Tibial nerve (tissue), 4 donors: ENCODE results near the gene BNIP1. TPM values are rescaled to one million over a fixed set of nuclear protein-coding genes. Genes with fewer than 3 reads are reported as not detected.

Experiments used
- DNase-seq, 2 donors: peaks; one replicate each; pipeline ENCODE4 v3.0.0-alpha.2; 2019; ENCODE audit warnings: low spot score in 2 of 2
- H3K27ac ChIP-seq, 4 donors: fragments of 200-600 bp; sonication (generic) in 3 of 4; one replicate each; pipeline ENCODE4 v1.5.1; 2017 to 2019; ENCODE audit warnings: mild to moderate bottlenecking in 1 of 4
- H3K27me3 ChIP-seq, 2 donors: fragments of 200-600 bp; sonication (generic) in 1 of 2; one replicate each; pipeline versions ENCODE4 v1.5.1 to v1.6.0; 2017 to 2019
- H3K36me3 ChIP-seq, 3 donors: fragments of 200-600 bp; sonication (generic); one replicate each; pipeline ENCODE4 v1.5.1; 2018 to 2019
- H3K4me1 ChIP-seq, 4 donors: fragments of 200-600 bp; sonication (generic) in 3 of 4; one replicate each; pipeline ENCODE4 v1.5.1; 2017 to 2019
- H3K4me3 ChIP-seq, 4 donors: fragments of 200-600 bp; sonication (generic) in 3 of 4; one replicate each; pipeline ENCODE4 v1.5.1; 2017 to 2019; ENCODE audit warnings: mild to moderate bottlenecking in 1 of 4, moderate library complexity in 1 of 4
- H3K9me3 ChIP-seq, 4 donors: fragments of 200-600 bp; sonication (generic) in 3 of 4; one replicate each; pipeline ENCODE4 v1.5.1; 2017 to 2019
- EP300 ChIP-seq, 2 donors: sonication (generic); formaldehyde crosslinking; IDR thresholded peaks; one replicate each; pipeline ENCODE4 v1.6.1; 2017; ENCODE audit warnings: antibody characterized with exemption in 2 of 2, mild to moderate bottlenecking in 1 of 2
- POLR2A ChIP-seq, 2 donors: fragments of 450-650 bp; IDR thresholded peaks; one replicate each; pipeline ENCODE4 v1.6.1; 2017; ENCODE audit warnings: antibody characterized with exemption in 2 of 2, mild to moderate bottlenecking in 2 of 2, moderate library complexity in 2 of 2
- WGBS, 2 donors: methylation state at CpG; one replicate each; pipeline ENCODE4 v1.1.5; 2018; 5-methylcytosine and 5-hydroxymethylcytosine counted together
- total RNA-seq, 4 donors: library from RNA; depleted of rRNA; stranded (reverse); fragments of >200 nt; gene quantifications; one replicate each; pipeline ENCODE4 v1.1.0, GENCODE V29; 2016
- TF ChIP-seq, protein P1 (sequence below), 5 experiments: fragments of 200-600 bp in 3 of 5; fragments of 450-650 bp in 2 of 5; sonication (generic) in 3 of 5; IDR thresholded peaks; one replicate each; pipeline ENCODE4 v1.5.1; 2016 to 2019; ENCODE audit warnings: antibody characterized with exemption in 5 of 5, mild to moderate bottlenecking in 3 of 5, moderate library complexity in 2 of 5

The BNIP1 gene
- total RNA-seq, 4 donors from 2014 or later = 2.2 to 15.6 (median 10.0) TPM

DNA sequence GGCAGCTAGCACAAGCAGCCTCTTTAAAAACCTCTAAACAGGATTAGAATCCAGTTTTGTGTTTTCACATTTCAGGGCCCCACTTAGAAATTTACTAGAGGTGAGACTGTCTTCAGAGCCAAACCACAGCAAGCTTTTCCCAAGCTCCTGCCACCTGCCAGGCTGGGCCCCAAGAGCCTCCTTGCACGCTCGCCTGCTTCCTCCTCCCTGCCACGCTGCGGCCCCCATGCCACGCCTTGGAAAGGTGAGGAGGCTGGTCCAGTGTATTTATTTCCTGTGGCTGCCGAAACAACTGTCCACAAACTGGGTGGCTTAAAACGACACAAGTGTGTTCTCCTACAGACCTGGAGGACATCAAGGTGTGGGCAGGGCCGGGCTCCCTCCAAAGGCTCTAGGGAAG, 47.2 kb downstream of the BNIP1 start:
- Histone ChIP-seq H3K9me3 (peaks cover 0 to 4% (median 0%) of the 10 kb centered on the region in 4 donors), H3K27ac (no peak overlapping the region), H3K4me3 (no peak overlapping the region), H3K36me3 (no peaks in the 10 kb centered on the region), H3K4me1 (no peaks in the 10 kb centered on the region), H3K27me3 (no peaks in the 10 kb centered on the region)
- DNase-seq = no peak
- TF ChIP-seq, protein P1, sequence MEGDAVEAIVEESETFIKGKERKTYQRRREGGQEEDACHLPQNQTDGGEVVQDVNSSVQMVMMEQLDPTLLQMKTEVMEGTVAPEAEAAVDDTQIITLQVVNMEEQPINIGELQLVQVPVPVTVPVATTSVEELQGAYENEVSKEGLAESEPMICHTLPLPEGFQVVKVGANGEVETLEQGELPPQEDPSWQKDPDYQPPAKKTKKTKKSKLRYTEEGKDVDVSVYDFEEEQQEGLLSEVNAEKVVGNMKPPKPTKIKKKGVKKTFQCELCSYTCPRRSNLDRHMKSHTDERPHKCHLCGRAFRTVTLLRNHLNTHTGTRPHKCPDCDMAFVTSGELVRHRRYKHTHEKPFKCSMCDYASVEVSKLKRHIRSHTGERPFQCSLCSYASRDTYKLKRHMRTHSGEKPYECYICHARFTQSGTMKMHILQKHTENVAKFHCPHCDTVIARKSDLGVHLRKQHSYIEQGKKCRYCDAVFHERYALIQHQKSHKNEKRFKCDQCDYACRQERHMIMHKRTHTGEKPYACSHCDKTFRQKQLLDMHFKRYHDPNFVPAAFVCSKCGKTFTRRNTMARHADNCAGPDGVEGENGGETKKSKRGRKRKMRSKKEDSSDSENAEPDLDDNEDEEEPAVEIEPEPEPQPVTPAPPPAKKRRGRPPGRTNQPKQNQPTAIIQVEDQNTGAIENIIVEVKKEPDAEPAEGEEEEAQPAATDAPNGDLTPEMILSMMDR (IDR thresholded peaks at IDR 0.05) = no peak
- TF ChIP-seq POLR2A (IDR thresholded peaks at IDR 0.05) = no peak
- TF ChIP-seq EP300 (IDR thresholded peaks at IDR 0.05) = no peak
- WGBS, 2 donors = 85 to 94% methylated on average over 8 of the region's 8 CpGs

DNA sequence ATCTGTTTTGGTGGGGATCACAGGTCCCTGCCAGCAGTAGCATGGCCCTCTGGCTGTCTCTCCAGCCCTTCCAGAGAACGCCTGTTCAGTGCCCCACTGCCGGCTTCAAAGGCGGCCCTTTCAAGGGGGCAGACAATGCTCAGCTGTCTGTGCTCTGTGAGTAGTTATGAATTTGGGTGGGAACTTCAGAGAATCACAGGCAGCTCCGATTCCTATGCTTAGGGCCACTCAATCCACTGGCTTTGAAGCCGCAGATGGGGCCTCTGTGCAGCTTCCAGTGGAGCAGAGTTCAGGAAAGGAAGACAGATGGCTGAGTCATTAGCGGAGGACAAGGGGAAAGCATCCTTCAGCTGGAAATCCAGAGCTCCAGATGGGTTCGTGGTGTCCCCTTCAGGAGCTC, 48.2 kb downstream of the BNIP1 start:
- H3K27ac ChIP-seq = no peak overlapping the region
- TF ChIP-seq EP300 (IDR thresholded peaks at IDR 0.05) (no peak), POLR2A (IDR thresholded peaks at IDR 0.05) (no peak)
- H3K27me3 ChIP-seq = no peaks in the 10 kb centered on the region
- H3K4me1 ChIP-seq = no peaks in the 10 kb centered on the region
- H3K36me3 ChIP-seq = no peaks in the 10 kb centered on the region
- DNase-seq = no peak
- no peak overlapping the region for H3K4me3 ChIP-seq
- 62 to 64% methylated on average over 7 of the region's 7 CpGs for WGBS, 2 donors
- H3K9me3 ChIP-seq = peaks cover 0 to 4% (median 0%) of the 10 kb centered on the region in 4 donors

DNA sequence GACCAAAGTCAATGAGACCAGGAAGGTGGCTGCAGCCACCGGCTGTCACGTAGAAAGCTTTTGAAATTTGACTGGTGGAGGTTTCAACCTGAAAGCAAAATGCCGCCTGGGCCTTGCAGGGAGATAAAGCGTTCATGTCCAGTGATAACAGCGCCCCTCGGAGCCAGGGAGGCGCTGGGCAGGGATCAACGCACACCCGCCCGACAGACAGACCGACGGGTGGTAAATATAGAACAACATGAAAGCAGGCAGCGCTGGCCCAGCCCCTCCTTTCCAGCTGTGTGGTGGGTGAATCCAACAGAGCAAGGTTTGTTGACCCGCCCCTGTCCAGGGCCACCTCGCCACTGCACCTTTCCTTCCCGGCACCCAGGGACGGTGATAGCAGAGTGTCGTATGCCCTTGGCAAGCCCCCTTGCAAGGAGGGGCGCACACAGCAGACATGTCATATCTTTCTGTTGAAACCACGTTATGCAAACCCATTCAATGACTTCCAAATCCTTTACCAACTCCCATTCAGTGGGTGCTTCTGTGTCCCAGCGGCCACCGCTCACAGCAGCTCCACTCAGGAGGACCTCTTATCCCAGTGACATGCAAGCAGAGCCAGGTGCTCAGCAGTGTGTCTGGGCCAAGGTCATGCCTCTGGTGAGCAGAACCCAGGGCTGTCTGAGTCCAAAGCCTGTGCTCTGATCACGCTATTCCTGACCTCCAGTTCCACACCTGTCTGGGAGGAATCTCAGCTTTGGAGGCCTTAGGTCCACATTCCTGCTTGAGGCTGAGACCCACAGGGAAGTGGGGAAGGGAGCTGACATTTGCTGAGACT, 52.0 kb downstream of the BNIP1 start:
- WGBS, 2 donors = 80 to 82% methylated on average over 22 to 23 of the region's 23 CpGs
- Histone ChIP-seq H3K9me3 (peaks cover 0 to 26% (median 2%) of the 10 kb centered on the region in 4 donors), H3K36me3 (no peaks in the 10 kb centered on the region), H3K27me3 (no peaks in the 10 kb centered on the region), H3K4me3 (no peak overlapping the region), H3K4me1 (no peaks in the 10 kb centered on the region), H3K27ac (no peak overlapping the region)
- TF ChIP-seq EP300 (IDR thresholded peaks at IDR 0.05) (no peak), POLR2A (IDR thresholded peaks at IDR 0.05) (no peak)
- TF ChIP-seq, protein P1 (IDR thresholded peaks at IDR 0.05) = no peak
- DNase-seq = peak in 1 of 2 donors; percentile 4

DNA sequence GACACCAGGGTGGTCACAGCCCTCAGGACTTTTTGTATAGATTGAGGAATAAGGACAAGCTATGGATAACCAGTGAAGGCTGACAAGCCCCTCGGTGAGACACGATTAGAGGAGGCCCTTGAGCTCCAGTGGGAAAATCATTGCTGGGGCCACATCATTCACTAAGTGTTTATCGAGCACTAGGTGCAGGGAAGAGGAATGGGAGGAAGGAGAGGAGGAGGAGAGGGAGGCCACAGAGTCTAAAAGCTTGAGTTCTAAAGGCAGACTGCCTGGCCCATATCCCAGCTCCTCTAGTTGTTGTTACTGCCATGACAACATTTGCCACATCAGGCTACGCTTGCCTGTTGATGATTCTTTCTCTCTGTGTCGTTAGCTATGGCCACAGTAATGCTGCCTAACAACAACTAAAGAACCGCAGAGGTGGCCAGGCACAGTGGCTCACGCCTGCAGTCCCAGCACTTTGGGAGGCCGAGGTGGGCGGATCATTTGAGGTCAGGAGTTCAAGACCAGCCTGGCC, 53.1 kb downstream of the BNIP1 start:
- no peak for DNase-seq
- Histone ChIP-seq H3K27ac (no peak overlapping the region), H3K9me3 (peaks cover 0 to 23% (median 2%) of the 10 kb centered on the region in 4 donors), H3K4me1 (peaks cover 0 to 4% (median 0%) of the 10 kb centered on the region in 4 donors), H3K4me3 (no peak overlapping the region), H3K36me3 (no peaks in the 10 kb centered on the region), H3K27me3 (peaks cover 0 to 8% of the 10 kb centered on the region in 2 donors)
- TF ChIP-seq, protein P1 (IDR thresholded peaks at IDR 0.05) = no peak
- TF ChIP-seq EP300 (IDR thresholded peaks at IDR 0.05) (no peak), POLR2A (IDR thresholded peaks at IDR 0.05) (no peak)
- WGBS, 2 donors = 84 to 90% methylated on average over 9 of the region's 9 CpGs

DNA sequence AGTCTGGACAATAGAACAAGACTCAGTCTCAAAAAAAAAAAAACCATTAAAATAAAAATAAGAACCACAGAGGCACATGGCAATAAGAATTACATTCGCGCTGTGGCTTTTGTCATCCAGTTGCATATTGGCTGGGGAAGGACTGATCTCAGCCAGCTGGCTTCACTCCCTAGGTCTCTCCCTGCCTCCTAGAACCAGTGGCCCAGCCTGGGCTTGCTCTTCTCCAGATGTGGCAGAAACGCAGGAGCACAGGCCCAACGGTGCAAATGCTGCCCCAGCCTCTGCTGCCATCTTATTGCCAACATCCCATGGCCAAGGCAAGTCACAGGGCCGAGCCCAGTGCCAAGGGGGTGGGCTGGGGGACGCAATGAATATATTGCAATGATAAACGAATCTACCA, 53.7 kb downstream of the BNIP1 start:
- Histone ChIP-seq H3K4me3 (no peak overlapping the region), H3K27ac (no peak overlapping the region), H3K9me3 (peaks cover 0 to 22% (median 2%) of the 10 kb centered on the region in 4 donors), H3K4me1 (peaks cover 0 to 7% (median 0%) of the 10 kb centered on the region in 4 donors), H3K36me3 (no peaks in the 10 kb centered on the region), H3K27me3 (peaks cover 0 to 14% of the 10 kb centered on the region in 2 donors)
- no peak for TF ChIP-seq EP300 (IDR thresholded peaks at IDR 0.05)
- no peak for TF ChIP-seq POLR2A (IDR thresholded peaks at IDR 0.05)
- TF ChIP-seq, protein P1 (IDR thresholded peaks at IDR 0.05) = no peak
- peak in 1 of 2 donors; percentile 7 for DNase-seq
- WGBS, 2 donors = 82 to 89% methylated on average over 7 of the region's 7 CpGs
